Measurements from ENCODE around the gene SHKBP1. TPM values are rescaled to one million over a fixed set of nuclear protein-coding genes. Genes with fewer than 3 reads are reported as not detected.

SHKBP1 gene
- polyA plus RNA-seq, 3 donors, result 234 to 324 (median 284) TPM

DNA sequence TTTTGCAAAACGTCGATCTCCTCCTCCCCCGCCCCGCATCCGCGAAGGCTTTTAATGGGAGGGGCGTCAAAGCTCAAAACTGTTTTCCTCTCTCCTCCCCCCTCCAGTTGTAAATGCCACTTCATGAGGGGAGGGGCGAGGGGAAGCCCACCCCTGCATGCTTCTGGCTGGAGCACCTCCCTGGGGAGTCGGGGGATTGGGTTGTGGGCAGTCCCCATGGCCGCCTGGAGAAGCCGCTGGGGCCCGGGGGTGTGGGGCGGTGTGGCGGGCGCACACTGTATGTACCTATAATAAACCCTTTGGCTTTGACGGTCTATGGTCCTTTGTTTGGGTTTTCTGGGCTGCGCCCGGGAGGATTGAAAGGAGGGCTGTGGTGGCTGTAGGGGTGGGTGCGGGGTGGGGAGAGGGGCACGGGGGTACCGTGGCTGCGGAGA, 505 bp upstream of the SHKBP1 start:
- peaks cover 16% of the 10 kb centered on the region for H4K20me1 ChIP-seq (ENCODE audit: insufficient read depth, low read length)
- H3K27ac Mint-ChIP-seq, result peak overlapping the region; percentile 28 to 96 (median 93)
- H3K4me3 ChIP-seq (replicated peaks in 1 of 3; ENCODE audit: low read depth in 2 of 3, low read length in 3 of 3), result peak overlapping the region; percentile 79 to 91 (median 89)
- H3K4me1 ChIP-seq (ENCODE audit: control insufficient read depth in 1 of 2, insufficient read depth in 2 of 2, low read length in 2 of 2), result peaks cover 47 to 58% of the 10 kb centered on the region in 2 donors
- peak overlapping the region; percentile 55 to 86 for H3K4me3 Mint-ChIP-seq
- peak overlapping the region; percentile 80 for H3K9ac ChIP-seq (ENCODE audit: insufficient read depth, low read length, poor library complexity, severe bottlenecking)
- TF ChIP-seq, protein P1, sequence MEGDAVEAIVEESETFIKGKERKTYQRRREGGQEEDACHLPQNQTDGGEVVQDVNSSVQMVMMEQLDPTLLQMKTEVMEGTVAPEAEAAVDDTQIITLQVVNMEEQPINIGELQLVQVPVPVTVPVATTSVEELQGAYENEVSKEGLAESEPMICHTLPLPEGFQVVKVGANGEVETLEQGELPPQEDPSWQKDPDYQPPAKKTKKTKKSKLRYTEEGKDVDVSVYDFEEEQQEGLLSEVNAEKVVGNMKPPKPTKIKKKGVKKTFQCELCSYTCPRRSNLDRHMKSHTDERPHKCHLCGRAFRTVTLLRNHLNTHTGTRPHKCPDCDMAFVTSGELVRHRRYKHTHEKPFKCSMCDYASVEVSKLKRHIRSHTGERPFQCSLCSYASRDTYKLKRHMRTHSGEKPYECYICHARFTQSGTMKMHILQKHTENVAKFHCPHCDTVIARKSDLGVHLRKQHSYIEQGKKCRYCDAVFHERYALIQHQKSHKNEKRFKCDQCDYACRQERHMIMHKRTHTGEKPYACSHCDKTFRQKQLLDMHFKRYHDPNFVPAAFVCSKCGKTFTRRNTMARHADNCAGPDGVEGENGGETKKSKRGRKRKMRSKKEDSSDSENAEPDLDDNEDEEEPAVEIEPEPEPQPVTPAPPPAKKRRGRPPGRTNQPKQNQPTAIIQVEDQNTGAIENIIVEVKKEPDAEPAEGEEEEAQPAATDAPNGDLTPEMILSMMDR (IDR thresholded peaks at IDR 0.05), result no peak
- peaks cover 31% of the 10 kb centered on the region for H3K79me2 ChIP-seq (ENCODE audit: insufficient read depth, low read length)
- DNase-seq, result no peak
- peaks cover 21 to 24% of the 10 kb centered on the region in 2 donors for H3K36me3 Mint-ChIP-seq
- peak overlapping the region; percentile 87 for H3K4me2 ChIP-seq (replicated peaks; ENCODE audit: extremely low read depth, low read length, poor library complexity, severe bottlenecking)
- H3K36me3 ChIP-seq (replicated peaks in 1 of 2; ENCODE audit: control insufficient read depth in 1 of 2, insufficient read depth in 2 of 2, low read length in 2 of 2), result peaks cover 9 to 15% of the 10 kb centered on the region in 2 donors
- H3K27me3 Mint-ChIP-seq (ENCODE audit: low read depth in 3 of 3), result peaks cover 0 to 5% (median 3%) of the 10 kb centered on the region in 3 donors
- WGBS (ENCODE audit: insufficient coverage), result 0% methylated on average over 11 of the region's 22 CpGs
- intact Hi-C loops (cut with micrococcal nuclease), result no loop called here
- H3K27ac ChIP-seq (ENCODE audit: low read depth in 1 of 2, low read length in 2 of 2), result peak overlapping the region; percentile 48 to 89
- H3K4me1 Mint-ChIP-seq, result peaks cover 34% of the 10 kb centered on the region
- peak overlapping the region; percentile 81 for H2AFZ ChIP-seq (ENCODE audit: insufficient read depth, low read depth, low read length, poor library complexity, severe bottlenecking)
- H3K27me3 ChIP-seq (ENCODE audit: control insufficient read depth in 2 of 2, insufficient read depth in 2 of 2, low read length in 2 of 2), result no peaks in the 10 kb centered on the region
- H3K9me3 ChIP-seq (replicated peaks in 1 of 2; ENCODE audit: control insufficient read depth in 1 of 2, insufficient read depth in 1 of 2, low read length in 2 of 2), result no peaks in the 10 kb centered on the region
- peaks cover 0 to 2% (median 0%) of the 10 kb centered on the region in 7 donors for H3K9me3 Mint-ChIP-seq

DNA sequence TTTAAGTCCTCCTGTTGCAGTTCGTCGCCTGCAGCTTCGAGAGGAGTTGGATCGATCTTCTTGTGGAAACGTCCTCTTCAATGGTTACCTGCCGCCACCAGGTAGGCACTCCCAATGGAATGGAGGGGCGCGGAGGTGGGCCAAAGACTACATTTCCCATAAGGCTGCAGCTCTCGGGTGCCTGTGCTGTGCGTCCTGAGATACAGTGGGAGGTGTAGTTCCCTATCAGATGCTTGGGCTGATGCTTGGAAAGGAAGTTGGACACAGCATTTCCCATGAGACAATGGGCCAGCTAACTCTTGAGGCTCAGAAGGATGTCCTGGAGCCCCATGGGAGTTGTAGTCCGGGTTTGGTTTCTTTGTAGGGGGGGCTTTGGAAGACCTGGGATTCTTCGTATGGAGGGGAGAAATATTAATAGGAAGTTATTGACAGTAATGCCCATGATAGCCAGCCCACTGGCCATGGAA, 1.8 kb downstream of the SHKBP1 start:
- 85% methylated on average over 11 of the region's 12 CpGs for WGBS (ENCODE audit: insufficient coverage)
- Histone ChIP-seq H3K79me2 (ENCODE audit: insufficient read depth, low read length) (peaks cover 53% of the 10 kb centered on the region), H4K20me1 (ENCODE audit: insufficient read depth, low read length) (peaks cover 16% of the 10 kb centered on the region), H2AFZ (ENCODE audit: insufficient read depth, low read depth, low read length, poor library complexity, severe bottlenecking) (no peak overlapping the region), H3K9ac (ENCODE audit: insufficient read depth, low read length, poor library complexity, severe bottlenecking) (no peak overlapping the region), H3K9me3 (replicated peaks in 1 of 2; ENCODE audit: control insufficient read depth in 1 of 2, insufficient read depth in 1 of 2, low read length in 2 of 2) (no peaks in the 10 kb centered on the region), H3K36me3 (replicated peaks in 1 of 2; ENCODE audit: control insufficient read depth in 1 of 2, insufficient read depth in 2 of 2, low read length in 2 of 2) (peaks cover 32 to 38% of the 10 kb centered on the region in 2 donors), H3K27ac (ENCODE audit: low read depth in 1 of 2, low read length in 2 of 2) (peak overlapping the region; percentile 45 to 55), H3K27me3 (ENCODE audit: control insufficient read depth in 2 of 2, insufficient read depth in 2 of 2, low read length in 2 of 2) (no peaks in the 10 kb centered on the region), H3K4me1 (ENCODE audit: control insufficient read depth in 1 of 2, insufficient read depth in 2 of 2, low read length in 2 of 2) (peaks cover 56 to 81% of the 10 kb centered on the region in 2 donors), H3K4me3 (replicated peaks in 1 of 3; ENCODE audit: low read depth in 2 of 3, low read length in 3 of 3) (peak overlapping the region in 1 of 3 experiments; percentile 89), H3K4me2 (replicated peaks; ENCODE audit: extremely low read depth, low read length, poor library complexity, severe bottlenecking) (peak overlapping the region; percentile 87)
- H3K36me3 Mint-ChIP-seq, result peaks cover 41 to 47% of the 10 kb centered on the region in 2 donors
- H3K4me3 Mint-ChIP-seq, result peak overlapping the region; percentile 65 to 86
- peak; percentile 79 to 83 (median 80) for DNase-seq
- TF ChIP-seq, protein P1 (IDR thresholded peaks at IDR 0.05), result no peak
- H3K27ac Mint-ChIP-seq, result peak overlapping the region; percentile 88 to 96 (median 93)
- intact Hi-C loops (cut with micrococcal nuclease), result no loop called here
- H3K27me3 Mint-ChIP-seq (ENCODE audit: low read depth in 3 of 3), result peaks cover 0 to 3% (median 1%) of the 10 kb centered on the region in 3 donors
- H3K9me3 Mint-ChIP-seq, result peaks cover 0 to 3% (median 0%) of the 10 kb centered on the region in 7 donors
- peaks cover 46% of the 10 kb centered on the region for H3K4me1 Mint-ChIP-seq
